ENCODE measurements around the gene ELMO1.

The ELMO1 gene

DNA sequence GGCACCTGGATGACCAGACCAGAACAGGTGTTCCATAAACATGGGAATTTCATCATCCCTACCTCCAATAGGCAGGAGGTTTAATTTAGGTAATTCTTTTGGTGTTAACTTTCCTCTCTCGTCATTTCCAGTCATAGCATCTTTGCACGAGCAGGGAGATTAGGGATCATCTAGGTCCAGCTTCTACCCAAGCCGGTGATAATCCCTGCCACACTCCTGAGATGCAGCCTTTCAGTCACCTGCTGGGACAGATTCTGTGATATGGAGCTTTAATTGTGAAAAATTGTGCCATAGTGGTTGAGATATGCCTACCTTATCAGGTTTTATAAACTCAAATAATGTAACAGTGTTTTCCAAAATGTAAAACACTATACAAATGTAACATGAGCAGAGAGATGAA is 532.5 kb downstream of the ELMO1 start:
- TF ChIP-seq, protein P1, sequence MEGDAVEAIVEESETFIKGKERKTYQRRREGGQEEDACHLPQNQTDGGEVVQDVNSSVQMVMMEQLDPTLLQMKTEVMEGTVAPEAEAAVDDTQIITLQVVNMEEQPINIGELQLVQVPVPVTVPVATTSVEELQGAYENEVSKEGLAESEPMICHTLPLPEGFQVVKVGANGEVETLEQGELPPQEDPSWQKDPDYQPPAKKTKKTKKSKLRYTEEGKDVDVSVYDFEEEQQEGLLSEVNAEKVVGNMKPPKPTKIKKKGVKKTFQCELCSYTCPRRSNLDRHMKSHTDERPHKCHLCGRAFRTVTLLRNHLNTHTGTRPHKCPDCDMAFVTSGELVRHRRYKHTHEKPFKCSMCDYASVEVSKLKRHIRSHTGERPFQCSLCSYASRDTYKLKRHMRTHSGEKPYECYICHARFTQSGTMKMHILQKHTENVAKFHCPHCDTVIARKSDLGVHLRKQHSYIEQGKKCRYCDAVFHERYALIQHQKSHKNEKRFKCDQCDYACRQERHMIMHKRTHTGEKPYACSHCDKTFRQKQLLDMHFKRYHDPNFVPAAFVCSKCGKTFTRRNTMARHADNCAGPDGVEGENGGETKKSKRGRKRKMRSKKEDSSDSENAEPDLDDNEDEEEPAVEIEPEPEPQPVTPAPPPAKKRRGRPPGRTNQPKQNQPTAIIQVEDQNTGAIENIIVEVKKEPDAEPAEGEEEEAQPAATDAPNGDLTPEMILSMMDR (IDR thresholded peaks at IDR 0.05; ENCODE audit: control extremely low read depth, extremely low read depth, low read depth, missing control alignments) = no peak
- CTCF ChIA-PET = interaction anchor here (0.9 to 1.4 kb wide), 6 partner anchors 11 to 441 kb away, joined by 3 to 4 read pairs (median 3); no protein-coding TSS in a partner anchor
- POLR2A ChIA-PET = no interaction called here
- DNase-seq (ENCODE audit: extremely low spot score) = no peak

DNA sequence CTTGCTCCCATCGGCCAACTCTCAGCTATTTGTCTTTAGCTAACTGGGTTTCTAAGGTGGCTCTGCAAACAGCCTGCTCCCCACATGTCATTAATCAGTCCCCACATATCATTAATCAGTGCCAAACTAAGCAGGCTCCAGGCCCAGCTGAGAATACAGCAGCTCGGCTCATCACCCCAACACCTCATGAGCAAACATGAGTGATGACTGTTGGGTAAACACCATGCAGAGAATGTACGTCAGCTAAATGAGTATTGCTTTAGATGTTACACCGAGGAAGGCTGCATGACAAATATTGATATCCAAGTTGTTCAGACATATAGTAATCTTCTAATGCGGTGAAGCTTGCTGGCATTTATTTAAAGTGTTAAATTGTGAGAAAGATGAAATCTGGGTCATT is 536.9 kb downstream of the ELMO1 start:
- no peak for DNase-seq (ENCODE audit: extremely low spot score)
- POLR2A ChIA-PET = no interaction called here
- CTCF ChIA-PET = interaction anchor here (1.1 to 1.5 kb wide), 2 partner anchors 17 to 43 kb away, joined by 3 read pairs; no protein-coding TSS in a partner anchor
- TF ChIP-seq, protein P1 (IDR thresholded peaks at IDR 0.05; ENCODE audit: control extremely low read depth, extremely low read depth, low read depth, missing control alignments) = no peak

DNA sequence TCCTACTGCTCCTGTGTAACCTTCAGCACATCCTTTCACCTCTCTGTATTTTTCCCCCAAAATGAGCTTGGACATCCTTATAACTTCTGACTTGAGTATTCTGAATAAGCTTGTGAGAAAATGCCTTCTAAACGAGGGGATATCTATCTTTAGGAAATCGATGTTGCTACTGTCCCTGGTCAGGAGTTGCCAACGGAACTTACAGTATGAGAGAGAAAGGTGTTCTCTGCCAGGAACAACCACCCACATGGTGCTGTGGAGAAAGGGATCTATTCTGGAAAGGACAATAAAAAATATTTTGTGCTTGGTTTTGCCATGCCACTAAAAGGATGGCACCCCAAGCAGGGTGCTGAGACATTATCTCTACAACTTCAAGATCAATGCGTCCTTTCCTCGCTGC is 537.8 kb downstream of the ELMO1 start:
- ChIA-PET POLR2A (no interaction called here), CTCF (interaction anchor here (0.8 to 1.5 kb wide), 3 partner anchors 16 to 44 kb away, joined by 3 read pairs; no protein-coding TSS in a partner anchor)
- no peak for DNase-seq (ENCODE audit: extremely low spot score)
- TF ChIP-seq, protein P1 (IDR thresholded peaks at IDR 0.05; ENCODE audit: control extremely low read depth, extremely low read depth, low read depth, missing control alignments) = no peak

DNA sequence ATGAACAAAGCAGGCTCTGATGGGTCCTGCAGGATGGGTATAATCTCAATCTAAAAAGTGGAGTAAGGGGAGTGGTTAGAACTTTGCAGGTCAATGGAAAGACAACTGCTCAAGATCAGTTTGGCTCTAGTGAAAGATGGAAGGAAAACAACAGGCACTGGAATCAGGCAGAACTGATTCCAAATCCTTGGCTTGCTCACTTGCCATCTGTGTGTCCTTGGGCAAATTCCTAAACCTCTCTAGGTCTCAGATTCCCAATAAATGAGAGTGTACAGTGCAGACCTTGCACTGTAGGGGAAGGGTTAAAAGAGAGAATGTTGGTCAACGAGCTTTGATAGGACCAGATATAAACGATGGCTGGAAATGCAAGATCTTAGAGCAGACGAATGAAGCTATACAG is 538.3 kb downstream of the ELMO1 start:
- TF ChIP-seq, protein P1 (IDR thresholded peaks at IDR 0.05; ENCODE audit: control extremely low read depth, extremely low read depth, low read depth, missing control alignments) = no peak
- ChIA-PET POLR2A (no interaction called here), CTCF (interaction anchor here (0.8 to 0.9 kb wide), 2 partner anchors 16 to 18 kb away, joined by 3 to 4 read pairs; no protein-coding TSS in a partner anchor)
- no peak for DNase-seq (ENCODE audit: extremely low spot score)

DNA sequence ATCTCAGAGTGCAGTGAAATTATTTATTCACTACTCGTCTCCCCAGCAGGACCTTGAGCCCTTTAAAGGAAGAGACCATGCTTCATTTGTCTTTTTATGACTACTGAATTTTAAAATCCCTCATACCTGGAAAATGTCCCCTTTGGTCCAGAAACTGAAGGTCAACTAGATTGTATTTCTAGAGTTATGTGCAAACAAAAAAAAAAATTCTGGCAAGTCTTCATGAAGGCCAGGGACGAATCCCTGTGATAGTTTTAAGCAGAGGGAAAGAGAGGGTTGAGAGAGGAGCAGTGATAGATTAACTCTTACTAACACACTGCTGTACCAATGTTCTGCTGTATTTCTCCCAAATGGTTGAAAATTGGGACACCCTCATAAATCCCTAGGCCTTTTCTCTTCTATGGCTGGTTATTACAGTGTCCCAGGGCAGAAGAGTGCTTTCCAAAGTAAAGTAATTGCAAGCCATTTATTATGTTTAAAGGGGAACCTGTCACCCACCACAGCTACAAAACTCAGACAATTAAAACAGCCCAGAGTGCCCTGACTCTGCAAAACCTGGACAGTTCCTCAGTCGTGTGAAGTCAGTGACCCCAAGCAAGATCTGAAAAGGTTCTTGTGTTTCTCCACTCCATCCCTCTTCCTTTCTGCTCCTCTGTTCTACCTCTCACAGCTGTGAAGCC is 541.6 kb downstream of the ELMO1 start:
- POLR2A ChIA-PET = no interaction called here
- CTCF ChIA-PET = no interaction called here
- no peak for DNase-seq (ENCODE audit: extremely low spot score)
- TF ChIP-seq, protein P1 (IDR thresholded peaks at IDR 0.05; ENCODE audit: control extremely low read depth, extremely low read depth, low read depth, missing control alignments) = no peak

DNA sequence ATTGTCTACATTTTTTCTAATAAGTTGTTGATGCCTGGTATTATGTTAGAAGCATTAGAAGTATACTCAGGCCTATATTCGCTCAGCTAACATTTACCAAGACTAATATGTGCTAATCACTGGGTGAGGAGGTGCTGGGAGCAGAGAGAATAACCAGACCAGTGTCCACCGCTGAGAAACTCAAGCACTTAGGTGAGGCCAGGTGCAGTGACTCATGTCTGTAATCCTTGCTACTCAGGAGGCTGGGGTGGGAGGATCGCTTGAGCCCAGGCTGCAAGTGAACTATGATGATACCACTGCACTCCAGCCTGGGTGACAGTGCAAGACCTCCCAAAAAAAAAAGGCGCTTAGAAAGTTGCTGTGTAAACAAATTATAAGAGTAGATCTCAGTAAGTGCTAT is 542.2 kb downstream of the ELMO1 start:
- TF ChIP-seq, protein P1 (IDR thresholded peaks at IDR 0.05; ENCODE audit: control extremely low read depth, extremely low read depth, low read depth, missing control alignments) = no peak
- DNase-seq (ENCODE audit: extremely low spot score) = no peak
- ChIA-PET CTCF (interaction anchor here (1.8 to 2.7 kb wide), 2 partner anchors 15 to 16 kb away, joined by 4 to 8 read pairs; no protein-coding TSS in a partner anchor), POLR2A (no interaction called here)
